NOMO-1 treated with dmso at 0.1 percent for 144 hours (cell line): ENCODE measurements around the gene PAX7.

ENCODE experiments used
- DNase-seq: peaks from one replicate; lab custom pipeline; 2025; ENCODE audit not compliant: unreplicated experiment; lab: John Stamatoyannopoulos, UW

PAX7 gene

GRCh38 chr1:18640228-18641004, 9.8 kb downstream of the PAX7 start:
- no peak for DNase-seq

GRCh38 chr1:18641005-18641941, 10.6 kb downstream of the PAX7 start:
- DNase-seq: no peak

- no peak for DNase-seq
Observed at GRCh38 chr1:18642278-18643095, 11.8 kb downstream of the PAX7 start.

- DNase-seq: no peak
Observed at GRCh38 chr1:18643154-18644012, 12.7 kb downstream of the PAX7 start.

- DNase-seq: no peak
Observed at GRCh38 chr1:18644013-18644399, 13.4 kb downstream of the PAX7 start.

GRCh38 chr1:18644446-18644845, 13.8 kb downstream of the PAX7 start:
- no peak for DNase-seq

GRCh38 chr1:18644973-18645746, 14.5 kb downstream of the PAX7 start:
- DNase-seq: no peak

GRCh38 chr1:18645747-18646090, 15.1 kb downstream of the PAX7 start:
- DNase-seq: no peak

- no peak for DNase-seq
Observed at GRCh38 chr1:18646091-18646785, 15.6 kb downstream of the PAX7 start.

GRCh38 chr1:18646786-18647410, 16.3 kb downstream of the PAX7 start:
- DNase-seq: no peak

GRCh38 chr1:18647681-18648214, 17.1 kb downstream of the PAX7 start:
- no peak for DNase-seq

- no peak for DNase-seq
Observed at GRCh38 chr1:18649693-18650370, 19.2 kb downstream of the PAX7 start.

- no peak for DNase-seq
Observed at GRCh38 chr1:18651713-18652112, 21.1 kb downstream of the PAX7 start.

GRCh38 chr1:18652791-18653190, 22.1 kb downstream of the PAX7 start:
- DNase-seq: no peak

GRCh38 chr1:18653367-18653766, 22.7 kb downstream of the PAX7 start:
- no peak for DNase-seq

GRCh38 chr1:18653916-18654315, 23.3 kb downstream of the PAX7 start:
- DNase-seq: no peak

GRCh38 chr1:18654599-18654998, 24.0 kb downstream of the PAX7 start:
- no peak for DNase-seq
